IMR-90 (cell line): ENCODE results near the gene CYB5R3. TPM values are rescaled to one million over a fixed set of nuclear protein-coding genes. Genes with fewer than 3 reads are reported as not detected.

Experiments used
- ATAC-seq: fragments of 200-7000 bp; cut with Tn5 transposase; 2 replicates; pipeline ENCODE4 v1.9.1; 2020; ENCODE audit warnings: low read depth, mild to moderate bottlenecking, moderate library complexity
- BruUV-seq: library from RNA; stranded (reverse); fragments of 400-500 nt; replicated peaks from 2 replicates; lab custom pipeline; 2021; lab: Mats Ljungman, UMichigan
- CTCF ChIA-PET: fragments of 300-600 bp; formaldehyde crosslinking; extraction: SDS; loops from one replicate; lab custom pipeline; 2021; ENCODE audit warnings: antibody characterized with exemption; lab: Yijun Ruan, JAX
- POLR2A ChIA-PET: fragments of 300-600 bp; sonication (Branson Sonifier 250); formaldehyde crosslinking; loops from one replicate; lab custom pipeline; 2022; ENCODE audit warnings: antibody characterized with exemption; ENCODE audit not compliant: unreplicated experiment; lab: Charles Lee
- DNase-seq: peaks from one replicate; pipeline ENCODE4 v3.0.0; 2013
- H2AFZ ChIP-seq: replicated peaks from 2 replicates; pipeline ENCODE3; 2013; ENCODE audit warnings: low read length, mild to moderate bottlenecking; ENCODE audit not compliant: poor library complexity
- H2AK5ac ChIP-seq: 2 replicates; pipeline ENCODE4 v1.6.1; 2013; ENCODE audit warnings: low read depth, low read length, inconsistent platforms
- H2AK9ac ChIP-seq: replicated peaks from 2 replicates; pipeline ENCODE3; 2013; ENCODE audit warnings: mild to moderate bottlenecking, low read depth, low read length, moderate library complexity; ENCODE audit not compliant: poor library complexity
- H2BK120ac ChIP-seq: 2 replicates; pipeline ENCODE4 v1.6.1; 2013; ENCODE audit warnings: low read depth, low read length, inconsistent platforms
- H2BK15ac ChIP-seq: 3 replicates; pipeline ENCODE4 v1.6.1; 2013; ENCODE audit warnings: low read depth, low read length, inconsistent platforms
- H2BK20ac ChIP-seq: 2 replicates; pipeline ENCODE4 v1.6.1; 2013; ENCODE audit warnings: low read depth, mild to moderate bottlenecking, inconsistent platforms, low read length, moderate library complexity
- H2BK5ac ChIP-seq: 2 replicates; pipeline ENCODE4 v1.6.1; 2013; ENCODE audit warnings: mild to moderate bottlenecking, low read depth, low read length, inconsistent platforms; ENCODE audit not compliant: poor library complexity, severe bottlenecking
- H3K14ac ChIP-seq: replicated peaks from 2 replicates; pipeline ENCODE4 v1.6.1; 2013; ENCODE audit warnings: low read depth, low read length, inconsistent platforms
- H3K18ac ChIP-seq: 2 replicates; pipeline ENCODE4 v1.6.1; 2013; ENCODE audit warnings: low read depth, low read length, control low read depth
- H3K23ac ChIP-seq: 2 replicates; pipeline ENCODE4 v1.6.1; 2013; ENCODE audit warnings: low read depth, low read length, inconsistent platforms
- H3K27ac ChIP-seq: 2 replicates; pipeline ENCODE4 v1.5.1; 2013; ENCODE audit warnings: mild to moderate bottlenecking, control low read depth, low read length; ENCODE audit not compliant: insufficient read depth
- H3K27me3 ChIP-seq: 2 replicates; pipeline ENCODE4 v1.6.1; 2013; ENCODE audit warnings: low read length; ENCODE audit not compliant: control insufficient read depth, insufficient read depth
- H3K36me3 ChIP-seq: 2 replicates; pipeline ENCODE4 v1.6.1; 2013; ENCODE audit warnings: low read length, mixed read lengths; ENCODE audit not compliant: control insufficient read depth, insufficient read depth
- H3K4ac ChIP-seq: 2 replicates; pipeline ENCODE4 v1.6.1; 2013; ENCODE audit warnings: low read depth, low read length, inconsistent platforms
- H3K4me1 ChIP-seq: 2 replicates; pipeline ENCODE4 v1.6.1; 2013; ENCODE audit warnings: low read length, mixed read lengths; ENCODE audit not compliant: control insufficient read depth, insufficient read depth
- H3K4me2 ChIP-seq: 2 replicates; pipeline ENCODE4 v1.6.1; 2013; ENCODE audit warnings: low read depth, mild to moderate bottlenecking, control low read depth, low read length, moderate library complexity
- H3K4me3 ChIP-seq: 2 replicates; pipeline ENCODE4 v1.5.1; 2013; ENCODE audit warnings: low read depth, mild to moderate bottlenecking, control low read depth, low read length, moderate library complexity; ENCODE audit not compliant: insufficient read depth
- H3K56ac ChIP-seq: 2 replicates; pipeline ENCODE4 v1.6.1; 2013; ENCODE audit warnings: low read length, inconsistent platforms; ENCODE audit not compliant: insufficient read depth; ENCODE audit errors: extremely low read depth
- H3K79me1 ChIP-seq, 2 experiments: 2 replicates each; pipeline ENCODE4 v1.6.1; 2013; ENCODE audit warnings: low read length in 2 of 2, inconsistent platforms in 1 of 2, low read depth in 1 of 2
- H3K9ac ChIP-seq: 2 replicates; pipeline ENCODE4 v1.6.1; 2013; ENCODE audit warnings: low read depth, low read length, control low read depth
- H3K9me1 ChIP-seq: 2 replicates; pipeline ENCODE4 v1.6.1; 2013; ENCODE audit warnings: low read length, inconsistent platforms; ENCODE audit not compliant: insufficient read depth
- H3K9me3 ChIP-seq: 2 replicates; pipeline ENCODE4 v1.6.1; 2013; ENCODE audit warnings: low read length; ENCODE audit not compliant: control insufficient read depth, insufficient read depth
- H4K20me1 ChIP-seq: 2 replicates; pipeline ENCODE4 v1.6.1; 2013; ENCODE audit warnings: low read length, inconsistent platforms; ENCODE audit not compliant: insufficient read depth
- H4K5ac ChIP-seq: 2 replicates; pipeline ENCODE4 v1.6.1; 2013; ENCODE audit warnings: mild to moderate bottlenecking, low read depth, low read length, control low read depth
- H4K8ac ChIP-seq, 2 experiments: 2 replicates each; pipeline ENCODE4 v1.6.1; 2013; ENCODE audit warnings: low read depth in 2 of 2, low read length in 2 of 2, control low read depth in 1 of 2, inconsistent platforms in 1 of 2
- H4K91ac ChIP-seq: 2 replicates; pipeline ENCODE4 v1.6.1; 2013; ENCODE audit warnings: low read depth, low read length, inconsistent platforms; ENCODE audit not compliant: insufficient read depth
- CHD1 ChIP-seq: IDR thresholded peaks from 2 replicates; pipeline ENCODE4 v1.6.1; 2012; ENCODE audit warnings: low read depth, low read length, improper control_type of control experiment
- FOS ChIP-seq: fragments of 150-350 bp; IDR thresholded peaks from 2 replicates; pipeline ENCODE4 v1.6.1; 2016; ENCODE audit warnings: low read depth, low read length
- MAFK ChIP-seq: IDR thresholded peaks from 2 replicates; pipeline ENCODE4 v1.6.1; 2012; ENCODE audit warnings: low read depth, low read length, improper control_type of control experiment
- MAZ ChIP-seq: IDR thresholded peaks from 2 replicates; pipeline ENCODE4 v1.6.1; 2012; ENCODE audit warnings: low read depth, mild to moderate bottlenecking, low read length, improper control_type of control experiment, moderate library complexity, borderline replicate concordance
- POLR2A ChIP-seq: IDR thresholded peaks from 2 replicates; pipeline ENCODE4 v1.6.1; 2012; ENCODE audit warnings: mild to moderate bottlenecking, low read depth, low read length
- WGBS, 2 experiments: methylation state at CpG; one replicate each; pipeline versions ENCODE4 v1.1.5 to v1.1.7; 2013; ENCODE audit warnings: missing lambda C conversion rate in 2 of 2; ENCODE audit not compliant: insufficient read length in 1 of 2; ENCODE audit errors: extremely low coverage in 2 of 2; 5-methylcytosine and 5-hydroxymethylcytosine counted together
- dilution Hi-C: fragments of 300-500 bp; cut with HindIII; formaldehyde crosslinking; loops from one replicate; pipeline ENCODE4 v1.14.3; 2018; ENCODE audit warnings: low sequenced_read_pairs; ENCODE audit not compliant: unreplicated experiment
- in situ Hi-C: fragments of 300-500 bp; cut with MboI; formaldehyde crosslinking; loops from 3 replicates; pipeline ENCODE4 v1.14.3; 2019; ENCODE audit warnings: low sequenced_read_pairs, inconsistent platforms, mixed read lengths
- intact Hi-C: fragments of 100-400 bp; cut with micrococcal nuclease; formaldehyde crosslinking; loops from 2 replicates; pipeline ENCODE4 v1.10.0; 2022
- polyA plus RNA-seq, 3 experiments: library from polyadenylated mRNA; depleted of rRNA; stranded (reverse); fragments of >200 nt; gene quantifications; 2 replicates each; pipeline ENCODE4 v1.2.3, GENCODE V29; 2012; ENCODE audit warnings: low replicate concordance in 1 of 3
- total RNA-seq: library from RNA; depleted of rRNA; stranded (reverse); fragments of >200 nt; gene quantifications from 2 replicates; pipeline ENCODE4 v1.2.3, GENCODE V29; 2012
- TF ChIP-seq, protein P1 (sequence below): conservative IDR thresholded peaks from 2 replicates; pipeline ENCODE4 v1.5.1; 2012; ENCODE audit warnings: mild to moderate bottlenecking, low read depth, low read length, improper control_type of control experiment

Gene CYB5R3
- total and polyA plus RNA-seq, 2 of the 4 experiments (the other 2 are of a cell fraction), result 44.1 to 362 TPM

DNA sequence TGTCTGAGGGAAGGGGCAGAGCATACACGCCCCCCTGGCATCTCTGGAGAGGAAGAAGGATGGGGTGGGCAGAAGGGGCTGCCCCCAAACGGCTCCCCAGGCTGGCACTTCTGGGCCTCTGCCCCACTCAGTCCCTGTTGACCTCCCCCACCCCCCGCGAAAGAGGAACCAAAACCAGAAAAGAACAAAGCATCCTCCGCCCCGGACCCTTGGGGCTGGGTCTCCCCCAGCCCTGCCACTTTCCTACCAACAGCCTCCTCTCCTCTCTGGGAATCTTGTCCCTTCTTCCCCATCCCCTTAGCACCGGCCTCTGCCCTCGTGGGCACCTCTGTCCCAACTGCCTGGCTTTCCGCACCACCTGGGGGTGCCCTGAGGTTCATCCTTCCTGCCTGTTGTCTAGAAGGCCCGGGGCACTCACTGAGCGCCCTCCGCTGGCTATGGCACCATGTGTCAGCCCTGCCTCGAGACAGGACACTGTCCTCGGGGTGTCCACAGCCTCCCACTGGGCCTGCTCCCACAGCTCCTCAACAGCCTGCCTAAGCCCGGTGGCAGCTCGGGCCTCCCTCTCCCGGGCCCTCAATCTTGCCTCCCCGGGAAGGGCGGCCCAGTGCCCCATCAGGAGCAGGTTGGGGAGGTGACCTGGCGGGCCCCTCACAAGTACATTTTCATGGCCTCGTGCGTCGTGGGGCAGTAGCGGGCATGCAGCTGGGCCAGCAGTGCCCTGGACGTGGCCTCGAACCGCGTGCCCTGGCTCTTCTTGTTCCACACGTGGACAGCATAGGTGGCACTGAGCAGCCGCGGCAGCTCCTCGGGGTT is 43.3 kb upstream of the CYB5R3 start (continued):
- no peak for TF ChIP-seq MAZ

DNA sequence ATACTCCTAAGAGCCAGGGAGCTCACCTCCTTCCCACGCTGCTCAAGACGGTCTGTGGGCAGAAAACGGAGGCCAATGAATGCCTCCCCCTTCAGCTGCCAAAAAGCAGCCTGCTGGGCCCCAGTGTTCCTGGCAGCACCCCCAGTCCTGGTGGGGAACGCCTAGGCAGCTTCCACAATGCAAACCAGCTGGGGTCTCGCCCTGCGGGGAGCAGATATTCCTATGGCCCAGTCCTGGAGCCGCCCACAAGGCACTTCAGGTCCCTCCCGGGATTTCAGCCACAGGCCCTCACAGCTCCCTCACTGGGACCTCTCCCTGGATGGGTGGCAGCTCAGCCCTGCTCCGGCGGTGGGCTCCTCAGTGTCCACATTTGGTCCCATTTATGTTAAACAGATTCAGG is 42.2 kb upstream of the CYB5R3 start:
- peak overlapping the region; percentile 55 for H2AK9ac ChIP-seq
- H2AK5ac ChIP-seq, result no peak overlapping the region
- intact Hi-C loops (no loop called here), dilution Hi-C loops (no loop called here), in situ Hi-C loops (no loop called here)
- no peak overlapping the region for H2AFZ ChIP-seq
- H3K27ac ChIP-seq, result no peak overlapping the region
- no peaks in the 10 kb centered on the region; the same call in 1 of the 2 replicates for H4K20me1 ChIP-seq
- H3K79me1 ChIP-seq, result peaks cover 13 to 23% of the 10 kb centered on the region in 2 experiments
- H3K27me3 ChIP-seq, result no peaks in the 10 kb centered on the region
- no peak overlapping the region for H2BK5ac ChIP-seq
- H3K4me2 ChIP-seq, result no peak overlapping the region
- peaks cover 18% of the 10 kb centered on the region for H3K4me1 ChIP-seq
- peaks cover 32% of the 10 kb centered on the region for H3K36me3 ChIP-seq
- H3K56ac ChIP-seq, result no peak overlapping the region
- POLR2A ChIA-PET, result no interaction called here
- no peak overlapping the region for H3K14ac ChIP-seq
- 94% methylated on average over 3 of the region's 10 CpGs; no CpG with 5 or more reads in 1 of the 2 experiments for WGBS, 2 experiments
- no peak overlapping the region for H3K23ac ChIP-seq
- no peak overlapping the region for H2BK15ac ChIP-seq
- no peak overlapping the region for H3K9ac ChIP-seq
- TF ChIP-seq MAFK (no peak), CHD1 (no peak), POLR2A (no peak), FOS (no peak)
- TF ChIP-seq, protein P1, sequence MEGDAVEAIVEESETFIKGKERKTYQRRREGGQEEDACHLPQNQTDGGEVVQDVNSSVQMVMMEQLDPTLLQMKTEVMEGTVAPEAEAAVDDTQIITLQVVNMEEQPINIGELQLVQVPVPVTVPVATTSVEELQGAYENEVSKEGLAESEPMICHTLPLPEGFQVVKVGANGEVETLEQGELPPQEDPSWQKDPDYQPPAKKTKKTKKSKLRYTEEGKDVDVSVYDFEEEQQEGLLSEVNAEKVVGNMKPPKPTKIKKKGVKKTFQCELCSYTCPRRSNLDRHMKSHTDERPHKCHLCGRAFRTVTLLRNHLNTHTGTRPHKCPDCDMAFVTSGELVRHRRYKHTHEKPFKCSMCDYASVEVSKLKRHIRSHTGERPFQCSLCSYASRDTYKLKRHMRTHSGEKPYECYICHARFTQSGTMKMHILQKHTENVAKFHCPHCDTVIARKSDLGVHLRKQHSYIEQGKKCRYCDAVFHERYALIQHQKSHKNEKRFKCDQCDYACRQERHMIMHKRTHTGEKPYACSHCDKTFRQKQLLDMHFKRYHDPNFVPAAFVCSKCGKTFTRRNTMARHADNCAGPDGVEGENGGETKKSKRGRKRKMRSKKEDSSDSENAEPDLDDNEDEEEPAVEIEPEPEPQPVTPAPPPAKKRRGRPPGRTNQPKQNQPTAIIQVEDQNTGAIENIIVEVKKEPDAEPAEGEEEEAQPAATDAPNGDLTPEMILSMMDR, result no peak
- H3K9me1 ChIP-seq, result peaks cover 3% of the 10 kb centered on the region; the same call in 1 of the 2 replicates
- no peak for ATAC-seq
- H3K4ac ChIP-seq, result no peak overlapping the region
- no peak overlapping the region for H2BK120ac ChIP-seq
- DNase-seq, result no peak
- H3K4me3 ChIP-seq, result no peak overlapping the region
- H2BK20ac ChIP-seq, result no peak overlapping the region
- no peak overlapping the region for H3K18ac ChIP-seq
- BruUV-seq, result no TSS peak
- no peak overlapping the region for H4K91ac ChIP-seq
- no peaks in the 10 kb centered on the region for H3K9me3 ChIP-seq
- H4K8ac ChIP-seq, result no peak overlapping the region
- CTCF ChIA-PET, result no interaction called here
- H4K5ac ChIP-seq, result no peak overlapping the region
